ACHN (cell line): ENCODE results near the gene FHIT.

ENCODE experiments used
- DNase-seq: peaks from one replicate; pipeline ENCODE4 v3.0.0-alpha.2; 2015
- in situ Hi-C: cut with HindIII; loops from 2 replicates; pipeline ENCODE4 v1.10.0; 2017; ENCODE audit warnings: low sequenced_read_pairs, low pct_ligation_motif_present, low pct_unique_long_range_greater_than_20kb

Gene FHIT

GRCh38 chr3:60262546-60262945, 988.7 kb downstream of the FHIT start:
- DNase-seq, result no peak
- in situ Hi-C loops, result no loop called here

DNA sequence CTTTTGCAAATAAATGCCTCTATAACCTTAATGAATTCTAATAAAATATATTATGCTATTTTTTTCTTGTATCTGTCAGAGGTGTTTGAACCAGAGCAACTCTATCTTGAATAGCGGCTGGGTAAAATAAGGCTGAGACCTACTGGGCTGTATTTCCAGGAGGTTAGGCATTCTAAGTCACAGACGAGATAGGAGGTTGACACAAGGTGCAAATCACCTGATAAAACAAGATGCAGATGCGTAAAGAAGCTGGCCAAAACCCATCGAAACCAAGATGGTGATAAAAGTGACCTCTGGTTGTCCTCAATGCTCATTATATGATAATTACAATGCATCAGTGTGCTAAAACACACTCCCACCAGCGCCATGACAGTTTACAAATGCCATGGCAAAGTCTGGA, 990.7 kb downstream of the FHIT start:
- DNase-seq, result no peak
- in situ Hi-C loops, result no loop called here

- no peak for DNase-seq
- in situ Hi-C loops, result no loop called here
Measured at GRCh38 chr3:60250810-60251209, 1000.4 kb downstream of the FHIT start.

- in situ Hi-C loops, result no loop called here
- no peak for DNase-seq
Measured at GRCh38 chr3:60250206-60250605, 1001.0 kb downstream of the FHIT start.

- no peak for DNase-seq
- in situ Hi-C loops, result no loop called here
Measured at GRCh38 chr3:60246361-60246760, 1004.9 kb downstream of the FHIT start.

DNA sequence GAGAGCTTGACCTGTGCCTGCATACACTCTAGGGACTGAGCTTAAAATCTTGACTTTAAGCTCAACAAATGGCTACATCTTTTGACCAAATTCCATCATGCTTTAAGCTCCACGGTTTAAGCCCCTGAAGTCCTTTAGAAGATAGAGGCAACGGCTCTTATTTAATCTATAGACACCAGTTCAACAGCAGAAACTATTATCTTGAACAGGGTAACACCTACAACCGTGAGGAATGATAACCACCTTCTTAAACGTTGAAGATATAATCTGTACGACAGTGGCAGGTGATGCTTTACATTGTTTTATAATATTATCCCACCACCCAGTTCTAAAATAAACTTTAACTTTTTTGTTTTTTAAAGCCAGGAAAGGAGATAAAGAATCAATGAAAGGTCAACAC, 1007.8 kb downstream of the FHIT start:
- DNase-seq, result no peak
- in situ Hi-C loops, result no loop called here

- DNase-seq, result no peak
Measured at GRCh38 chr3:60240492-60240891, 1010.8 kb downstream of the FHIT start.

DNA sequence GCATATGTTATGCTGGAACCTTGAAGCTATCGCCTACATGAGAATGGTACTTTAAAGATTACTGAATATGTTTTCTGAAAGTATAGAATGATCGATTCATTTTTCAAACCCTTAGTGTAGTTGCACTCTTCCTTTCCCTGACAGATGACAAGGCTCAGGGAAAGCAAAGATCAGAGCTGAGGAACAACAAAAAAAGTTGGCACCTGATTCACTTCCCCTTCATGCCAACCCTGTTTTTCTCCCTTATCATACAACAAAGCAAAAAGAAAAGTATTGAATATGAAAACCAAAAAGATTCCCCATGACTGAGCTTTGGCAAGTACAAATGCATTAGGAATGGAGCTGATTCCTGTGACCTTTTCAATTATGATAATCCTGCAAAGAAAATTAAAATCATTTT, 1012.7 kb downstream of the FHIT start:
- no peak for DNase-seq
- in situ Hi-C loops, result no loop called here

More at GRCh38 chr3:60240492-60240891, 1010.8 kb downstream of the FHIT start:
- in situ Hi-C loops, result no loop called here

DNA sequence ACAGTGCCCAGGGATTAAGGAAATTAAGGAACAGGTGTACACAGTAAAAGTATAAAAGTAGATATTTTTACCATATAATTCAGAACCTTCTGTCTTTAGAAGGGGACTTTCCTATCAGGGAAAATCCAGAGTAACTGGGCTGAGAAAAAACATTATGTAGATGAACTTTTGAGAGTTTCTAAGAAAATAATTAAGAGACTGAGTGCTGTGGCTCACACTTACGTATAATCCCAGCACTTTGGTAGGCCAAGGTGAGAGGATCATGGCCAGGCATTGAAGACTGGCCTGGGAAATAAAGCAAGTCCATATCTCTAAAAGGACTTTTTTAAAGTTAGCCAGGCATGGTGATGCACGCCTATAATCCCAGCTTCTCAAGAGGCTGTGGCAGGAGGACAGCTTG, 1021.8 kb downstream of the FHIT start:
- in situ Hi-C loops, result no loop called here
- DNase-seq, result no peak

- in situ Hi-C loops, result no loop called here
Measured at GRCh38 chr3:60228823-60229222, 1022.4 kb downstream of the FHIT start.

GRCh38 chr3:60226912-60227311, 1024.3 kb downstream of the FHIT start:
- no peak for DNase-seq
- in situ Hi-C loops, result no loop called here

More at GRCh38 chr3:60228823-60229222, 1022.4 kb downstream of the FHIT start:
- no peak for DNase-seq

- in situ Hi-C loops, result no loop called here
- no peak for DNase-seq
Measured at GRCh38 chr3:60225848-60226247, 1025.4 kb downstream of the FHIT start.

DNA sequence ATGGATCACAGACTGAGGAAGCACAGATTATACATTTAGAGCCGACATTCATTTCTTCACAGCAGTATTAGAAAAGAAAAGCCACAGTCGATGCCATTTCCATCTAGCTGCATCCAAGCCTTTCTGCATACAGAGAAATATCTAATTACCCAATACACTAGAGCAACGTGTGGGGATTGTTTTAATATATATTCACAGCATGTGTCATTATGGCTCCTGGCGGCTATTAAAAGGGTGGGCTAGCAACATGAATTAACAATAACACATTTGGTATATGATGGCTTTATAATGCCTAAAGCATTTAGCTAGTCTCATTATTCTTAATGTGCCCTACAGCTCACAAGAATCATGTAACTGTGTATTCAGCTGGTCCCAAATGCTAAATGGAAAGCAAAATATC, 1030.5 kb downstream of the FHIT start:
- in situ Hi-C loops, result no loop called here
- DNase-seq, result no peak

DNA sequence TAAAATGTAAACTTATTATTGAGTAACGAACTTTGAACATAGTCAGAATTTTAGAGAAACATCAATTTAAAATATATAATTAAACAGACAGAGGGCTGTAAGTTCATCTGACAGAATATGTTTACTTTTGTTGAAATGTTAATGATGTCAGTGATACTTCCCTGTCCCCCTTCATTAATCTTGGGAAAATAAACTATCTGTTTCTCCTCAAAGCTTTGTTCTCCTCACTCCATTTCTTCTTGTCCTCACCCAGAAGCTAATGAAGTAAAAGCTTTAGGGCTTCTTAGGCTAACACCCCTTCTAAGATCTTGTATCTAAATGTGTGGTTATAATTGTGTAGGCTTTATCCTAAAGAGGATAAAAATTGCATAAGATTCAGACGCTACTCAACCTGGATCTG, 1031.8 kb downstream of the FHIT start:
- DNase-seq, result no peak
- in situ Hi-C loops, result no loop called here

- no peak for DNase-seq
- in situ Hi-C loops, result no loop called here
Measured at GRCh38 chr3:60217156-60217911, 1033.9 kb downstream of the FHIT start.

DNA sequence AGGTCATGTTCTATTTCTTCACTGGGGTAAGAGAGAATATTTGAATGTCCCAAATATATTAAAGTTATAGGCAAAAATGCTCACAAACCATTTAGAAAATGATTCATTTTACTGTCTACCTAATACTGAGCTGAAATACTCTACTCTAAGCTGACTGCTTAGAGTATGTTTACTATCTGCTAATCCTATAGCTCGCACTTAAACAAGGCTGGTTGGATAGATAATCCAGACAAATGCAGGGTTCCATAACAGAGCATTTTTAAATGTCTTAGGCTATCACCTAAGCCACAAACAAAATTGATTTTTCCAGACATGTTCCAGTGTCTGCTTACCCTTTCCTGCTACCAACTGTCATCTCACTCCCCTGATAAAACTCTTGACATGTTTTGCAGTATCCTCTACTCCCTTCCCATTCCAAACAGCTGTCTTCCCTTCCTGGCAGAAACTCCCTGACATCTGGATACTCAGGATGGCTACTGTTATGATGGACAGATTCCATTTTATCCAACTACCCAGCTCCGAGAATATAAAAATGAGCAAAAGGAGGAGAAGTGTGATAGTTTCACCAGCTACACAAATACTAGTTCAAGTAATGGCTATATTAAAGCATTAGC, 1034.7 kb downstream of the FHIT start:
- in situ Hi-C loops, result no loop called here
- no peak for DNase-seq

DNA sequence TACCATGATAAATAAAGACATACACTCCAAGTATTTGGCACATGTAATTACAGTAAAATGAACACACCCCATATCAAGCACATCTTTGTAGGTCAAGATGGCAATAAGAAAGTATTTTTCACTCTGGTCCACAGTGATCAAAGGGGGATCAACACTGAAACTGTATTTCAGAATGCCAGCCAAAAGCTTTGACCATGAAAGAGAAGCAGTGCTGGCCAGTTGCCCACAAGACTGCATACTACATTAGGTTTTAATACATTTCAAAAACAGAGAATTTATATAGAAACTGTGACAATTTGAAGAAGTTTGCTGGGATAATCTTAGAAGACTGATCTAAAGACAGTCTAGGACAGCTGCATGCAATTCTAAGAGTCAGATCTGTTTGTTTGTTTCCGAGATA, 1035.3 kb downstream of the FHIT start:
- DNase-seq, result no peak

DNA sequence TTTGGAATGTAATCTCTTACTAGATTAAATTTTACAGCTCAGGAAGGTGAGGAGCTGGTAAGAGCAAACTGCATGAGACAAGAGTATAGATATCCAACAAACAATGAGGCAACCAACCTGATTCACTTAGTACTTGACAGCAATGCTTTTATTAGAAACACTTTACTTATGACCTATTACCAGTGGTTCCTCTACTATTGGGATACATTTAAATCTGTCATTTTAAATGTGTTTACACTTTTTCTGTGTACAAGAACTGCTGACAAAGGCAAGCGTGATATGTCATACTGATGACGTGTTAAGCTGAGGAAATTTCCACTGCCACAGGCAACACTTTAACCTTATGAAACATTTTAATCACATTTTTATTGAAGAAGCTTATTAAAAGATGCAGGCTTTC, 1043.3 kb downstream of the FHIT start:
- no peak for DNase-seq
- in situ Hi-C loops, result no loop called here

More for the DNA sequence above, 1035.3 kb downstream of the FHIT start:
- in situ Hi-C loops, result no loop called here

- in situ Hi-C loops, result no loop called here
- DNase-seq, result no peak
Measured at GRCh38 chr3:60206206-60206605, 1045.0 kb downstream of the FHIT start.

DNA sequence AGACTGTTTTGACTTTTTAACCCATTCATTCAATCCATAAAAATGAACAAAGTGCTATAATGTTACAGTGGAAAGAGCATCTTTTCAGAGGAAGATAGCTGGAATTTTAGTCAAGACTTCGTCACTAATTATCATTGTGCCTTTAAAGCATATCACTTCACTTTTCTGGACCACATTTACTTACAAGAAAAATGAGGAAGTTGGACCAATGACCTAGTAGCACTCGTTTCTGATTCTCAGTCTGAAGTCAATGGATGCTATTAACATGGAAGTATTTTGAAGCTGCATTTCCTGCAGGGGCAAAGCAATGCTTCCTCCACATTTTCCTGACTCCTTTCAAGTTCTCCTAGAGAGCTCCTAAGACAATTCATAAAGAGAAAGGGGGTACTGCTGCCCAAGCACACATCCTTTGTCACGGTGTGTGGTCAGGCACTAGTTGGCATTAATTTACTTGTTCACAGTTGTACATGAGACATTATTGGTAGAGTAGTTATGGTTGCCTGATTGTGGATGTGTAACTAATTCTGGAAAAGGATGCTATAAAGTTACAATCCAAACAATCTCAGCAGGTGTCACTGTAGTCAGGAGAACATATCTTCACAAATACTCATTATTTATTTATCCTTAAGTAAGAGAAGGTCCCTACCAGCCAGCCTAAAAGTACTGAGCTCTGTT, 1049.1 kb downstream of the FHIT start:
- in situ Hi-C loops, result no loop called here
- no peak for DNase-seq
